ENCODE data around the gene CRACDL.

Gene CRACDL

GRCh38 chr2:98935777-98936352, at the start of gene CRACDL:
Gene CRACDL, minus strand, starts transcription at chr2:98936225. Its CDS starts 89,425 bp downstream, at chr2:98846800.
- DNase-seq: no peak

- DNase-seq: no peak
These were observed 39.6 kb upstream of the CRACDL start for GRCh38 chr2:98975611-98976010.

GRCh38 chr2:98972582-98973167, 36.6 kb upstream of the CRACDL start:
- no peak for DNase-seq

- DNase-seq: no peak
These were observed 23.9 kb upstream of the CRACDL start for GRCh38 chr2:98959810-98960507.

- no peak for DNase-seq
These were observed 16.9 kb upstream of the CRACDL start for GRCh38 chr2:98952966-98953365.

- DNase-seq: no peak
These were observed 13.1 kb upstream of the CRACDL start for GRCh38 chr2:98948956-98949739.

GRCh38 chr2:98947554-98947953, 11.5 kb upstream of the CRACDL start:
- no peak for DNase-seq

GRCh38 chr2:98946855-98947254, 10.8 kb upstream of the CRACDL start:
- DNase-seq: no peak

- no peak for DNase-seq
These were observed 8.8 kb upstream of the CRACDL start for GRCh38 chr2:98944775-98945174.

GRCh38 chr2:98940102-98940501, 4.1 kb upstream of the CRACDL start:
- no peak for DNase-seq

GRCh38 chr2:98937906-98938305, 1.9 kb upstream of the CRACDL start:
- no peak for DNase-seq

- DNase-seq: no peak
These were observed 627 bp upstream of the CRACDL start for GRCh38 chr2:98936353-98937351.

GRCh38 chr2:98935111-98935770, 784 bp downstream of the CRACDL start:
- DNase-seq: no peak

GRCh38 chr2:98932778-98933343, 3.2 kb downstream of the CRACDL start:
- DNase-seq: no peak

GRCh38 chr2:98932164-98932563, 3.9 kb downstream of the CRACDL start:
- DNase-seq: no peak

- DNase-seq: no peak
These were observed 4.4 kb downstream of the CRACDL start for GRCh38 chr2:98931596-98931995.

- no peak for DNase-seq
These were observed 6.1 kb downstream of the CRACDL start for GRCh38 chr2:98929920-98930319.

GRCh38 chr2:98928242-98928641, 7.8 kb downstream of the CRACDL start:
- no peak for DNase-seq

GRCh38 chr2:98927027-98927426, 9.0 kb downstream of the CRACDL start:
- DNase-seq: no peak

- no peak for DNase-seq
These were observed 9.4 kb downstream of the CRACDL start for GRCh38 chr2:98926601-98927000.

- DNase-seq: no peak
These were observed 11.1 kb downstream of the CRACDL start for GRCh38 chr2:98924910-98925309.
